BJ (cell line): Measurements from ENCODE around the gene A2ML1. TPM values are rescaled to one million over a fixed set of nuclear protein-coding genes. Genes with fewer than 3 reads are reported as not detected.
"Not testable (repeated sequence)": the region's sequence is repeated elsewhere in the genome, so short reads cannot be mapped to it uniquely, and the experiment has no call there.

Experiments used
- CTCF ChIA-PET: fragments of 350-600 bp; formaldehyde crosslinking; extraction: SDS; loops from one replicate; lab custom pipeline; 2021; ENCODE audit warnings: antibody characterized with exemption, inconsistent platforms; lab: Yijun Ruan, JAX
- POLR2A ChIA-PET: fragments of 300-600 bp; sonication (Branson Sonifier 250); formaldehyde crosslinking; extraction: SDS; loops from one replicate; lab custom pipeline; 2021; ENCODE audit warnings: antibody characterized with exemption; lab: Charles Lee
- DNase-seq: peaks from one replicate; pipeline ENCODE4 v3.0.0-alpha.2; 2011; ENCODE audit warnings: low read depth
- H3K27me3 ChIP-seq: 2 replicates; pipeline ENCODE4 v1.6.0; 2011; ENCODE audit warnings: low read length; ENCODE audit not compliant: control insufficient read depth, insufficient read depth
- H3K36me3 ChIP-seq: 2 replicates; pipeline ENCODE4 v1.5.1; 2011; ENCODE audit warnings: low read length; ENCODE audit not compliant: control insufficient read depth, insufficient read depth
- H3K4me3 ChIP-seq: 2 replicates; pipeline ENCODE4 v1.5.1; 2011; ENCODE audit warnings: low read depth, mild to moderate bottlenecking, control low read depth, low read length
- polyA plus RNA-seq: library from polyadenylated mRNA; depleted of rRNA; stranded (reverse); fragments of >200 nt; gene quantifications from 2 replicates; pipeline ENCODE4 v1.2.3, GENCODE V29; 2011
- TF ChIP-seq, protein P1 (sequence below): IDR thresholded peaks from 2 replicates; pipeline ENCODE4 v1.5.1; 2011; ENCODE audit warnings: low read depth, mild to moderate bottlenecking, control low read depth, inconsistent platforms, low read length, moderate library complexity; ENCODE audit not compliant: insufficient read depth

Gene A2ML1
- polyA plus RNA-seq, 1 experiment: not detected

DNA sequence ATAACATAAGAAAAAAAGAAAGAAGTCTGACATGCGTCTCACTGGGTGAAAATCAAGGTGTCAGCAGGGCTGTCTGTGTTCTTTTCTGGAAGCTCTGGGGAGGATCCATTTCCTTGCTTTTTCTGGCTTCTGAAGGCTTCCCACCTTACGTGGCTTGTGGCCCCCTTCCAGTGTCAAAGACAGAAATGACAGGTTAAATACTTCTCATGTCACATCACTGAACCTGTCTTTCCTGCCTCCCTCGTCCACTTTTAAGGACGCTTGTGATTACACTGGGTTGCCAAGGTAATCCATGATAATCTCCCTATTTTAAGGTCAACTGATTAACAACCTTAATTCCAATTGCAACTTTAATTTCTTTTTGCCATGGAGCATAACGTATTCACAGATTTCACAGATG lies 87.3 kb downstream of the A2ML1 start:
- DNase-seq: no peak
- TF ChIP-seq, protein P1, sequence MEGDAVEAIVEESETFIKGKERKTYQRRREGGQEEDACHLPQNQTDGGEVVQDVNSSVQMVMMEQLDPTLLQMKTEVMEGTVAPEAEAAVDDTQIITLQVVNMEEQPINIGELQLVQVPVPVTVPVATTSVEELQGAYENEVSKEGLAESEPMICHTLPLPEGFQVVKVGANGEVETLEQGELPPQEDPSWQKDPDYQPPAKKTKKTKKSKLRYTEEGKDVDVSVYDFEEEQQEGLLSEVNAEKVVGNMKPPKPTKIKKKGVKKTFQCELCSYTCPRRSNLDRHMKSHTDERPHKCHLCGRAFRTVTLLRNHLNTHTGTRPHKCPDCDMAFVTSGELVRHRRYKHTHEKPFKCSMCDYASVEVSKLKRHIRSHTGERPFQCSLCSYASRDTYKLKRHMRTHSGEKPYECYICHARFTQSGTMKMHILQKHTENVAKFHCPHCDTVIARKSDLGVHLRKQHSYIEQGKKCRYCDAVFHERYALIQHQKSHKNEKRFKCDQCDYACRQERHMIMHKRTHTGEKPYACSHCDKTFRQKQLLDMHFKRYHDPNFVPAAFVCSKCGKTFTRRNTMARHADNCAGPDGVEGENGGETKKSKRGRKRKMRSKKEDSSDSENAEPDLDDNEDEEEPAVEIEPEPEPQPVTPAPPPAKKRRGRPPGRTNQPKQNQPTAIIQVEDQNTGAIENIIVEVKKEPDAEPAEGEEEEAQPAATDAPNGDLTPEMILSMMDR: no peak
- H3K4me3 ChIP-seq: no peak overlapping the region
- no peaks in the 10 kb centered on the region for H3K36me3 ChIP-seq
- POLR2A ChIA-PET: no interaction called here
- H3K27me3 ChIP-seq: no peaks in the 10 kb centered on the region
- CTCF ChIA-PET: no interaction called here

DNA sequence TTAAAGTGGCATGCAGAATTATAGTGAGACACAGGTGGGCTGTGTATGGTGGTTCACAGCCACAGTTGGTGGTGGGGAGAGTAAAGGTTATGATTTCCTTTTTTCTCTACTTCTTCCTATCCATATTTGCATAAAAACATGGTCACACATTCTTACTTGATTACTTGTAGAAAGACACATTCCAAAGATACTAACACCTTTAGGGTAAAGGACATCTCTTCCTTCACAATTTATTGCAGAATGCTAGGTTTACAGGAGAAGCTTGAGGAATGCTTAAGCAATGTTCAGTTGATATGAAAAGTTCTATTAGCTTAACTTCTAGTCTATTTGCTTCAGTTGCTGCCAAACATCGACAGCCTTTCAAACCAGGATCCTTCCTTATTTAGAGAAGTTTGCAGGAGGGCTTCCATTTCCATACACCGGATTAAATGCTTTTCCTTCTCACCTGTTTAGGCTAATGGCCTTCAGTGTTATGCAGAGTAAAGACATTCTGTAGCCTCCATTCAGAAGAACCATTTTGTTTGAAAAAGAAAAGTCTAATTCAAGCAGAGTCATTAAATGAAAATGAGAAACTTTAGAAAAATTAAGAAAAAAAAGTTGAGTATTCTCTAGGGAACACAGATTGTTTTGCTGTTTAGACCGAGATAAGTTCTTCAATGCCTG lies 89.3 kb downstream of the A2ML1 start:
- POLR2A ChIA-PET: no interaction called here
- no peak overlapping the region for H3K4me3 ChIP-seq
- TF ChIP-seq, protein P1: no peak
- CTCF ChIA-PET: interaction anchor here (1.2 to 1.4 kb wide), 2 partner anchors 21 to 37 kb away, joined by 3 to 7 read pairs; partner anchors contain the start of gene M6PR
- DNase-seq: no peak
- no peaks in the 10 kb centered on the region for H3K36me3 ChIP-seq
- no peaks in the 10 kb centered on the region for H3K27me3 ChIP-seq

DNA sequence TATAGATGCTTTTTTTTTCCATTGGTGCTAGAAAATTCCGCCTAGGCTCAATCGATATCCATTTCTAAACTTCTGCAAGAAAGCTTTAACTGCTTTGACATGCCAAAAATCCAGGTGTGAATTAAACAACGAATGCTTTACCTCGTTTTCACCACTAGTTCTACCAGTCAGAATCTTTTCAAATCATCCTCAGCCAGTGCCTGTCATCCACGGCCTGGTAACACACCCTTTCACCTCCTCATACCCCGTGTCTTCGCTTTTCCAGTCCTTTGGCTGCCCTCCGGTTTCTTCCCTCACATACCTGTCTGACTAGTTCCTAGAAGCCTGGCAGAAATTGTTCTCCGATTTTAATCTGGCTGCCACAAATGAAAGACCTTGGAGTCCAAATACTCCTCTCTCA lies 90.5 kb downstream of the A2ML1 start:
- no peak overlapping the region for H3K4me3 ChIP-seq
- TF ChIP-seq, protein P1: no peak
- ChIA-PET CTCF (interaction anchor here (0.7 to 1.2 kb wide), 3 partner anchors 23 to 85 kb away, joined by 3 to 5 read pairs (median 4); partner anchors contain the start of gene M6PR), POLR2A (interaction anchor here (0.7 kb wide), 1 partner anchor 255 kb away, joined by 4 read pairs; no protein-coding TSS in a partner anchor)
- H3K36me3 ChIP-seq: no peaks in the 10 kb centered on the region
- no peak for DNase-seq
- no peaks in the 10 kb centered on the region for H3K27me3 ChIP-seq

DNA sequence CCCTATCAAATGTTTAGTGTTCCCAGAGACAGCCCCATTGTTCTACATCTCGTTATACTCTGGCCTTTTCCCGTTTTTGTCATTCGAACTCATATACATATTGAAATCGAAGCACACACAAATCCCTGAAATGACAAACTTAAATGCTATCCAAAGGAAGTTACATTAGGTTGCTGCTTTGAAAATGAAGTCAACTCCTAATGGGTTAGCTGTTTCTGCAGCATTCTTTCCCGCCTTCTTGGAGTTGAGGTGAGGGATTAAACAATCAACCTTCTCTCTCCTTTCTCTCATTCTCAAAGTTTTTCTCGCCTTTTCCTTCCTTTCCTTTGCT lies 91.2 kb downstream of the A2ML1 start:
- peak overlapping the region; percentile 71 for H3K4me3 ChIP-seq
- no peak for DNase-seq
- ChIA-PET POLR2A (no interaction called here), CTCF (interaction anchor here (1.0 to 1.4 kb wide), 2 partner anchors 19 to 23 kb away, joined by 3 to 5 read pairs; no protein-coding TSS in a partner anchor)
- TF ChIP-seq, protein P1: no peak
- H3K36me3 ChIP-seq: no peaks in the 10 kb centered on the region
- H3K27me3 ChIP-seq: no peaks in the 10 kb centered on the region

DNA sequence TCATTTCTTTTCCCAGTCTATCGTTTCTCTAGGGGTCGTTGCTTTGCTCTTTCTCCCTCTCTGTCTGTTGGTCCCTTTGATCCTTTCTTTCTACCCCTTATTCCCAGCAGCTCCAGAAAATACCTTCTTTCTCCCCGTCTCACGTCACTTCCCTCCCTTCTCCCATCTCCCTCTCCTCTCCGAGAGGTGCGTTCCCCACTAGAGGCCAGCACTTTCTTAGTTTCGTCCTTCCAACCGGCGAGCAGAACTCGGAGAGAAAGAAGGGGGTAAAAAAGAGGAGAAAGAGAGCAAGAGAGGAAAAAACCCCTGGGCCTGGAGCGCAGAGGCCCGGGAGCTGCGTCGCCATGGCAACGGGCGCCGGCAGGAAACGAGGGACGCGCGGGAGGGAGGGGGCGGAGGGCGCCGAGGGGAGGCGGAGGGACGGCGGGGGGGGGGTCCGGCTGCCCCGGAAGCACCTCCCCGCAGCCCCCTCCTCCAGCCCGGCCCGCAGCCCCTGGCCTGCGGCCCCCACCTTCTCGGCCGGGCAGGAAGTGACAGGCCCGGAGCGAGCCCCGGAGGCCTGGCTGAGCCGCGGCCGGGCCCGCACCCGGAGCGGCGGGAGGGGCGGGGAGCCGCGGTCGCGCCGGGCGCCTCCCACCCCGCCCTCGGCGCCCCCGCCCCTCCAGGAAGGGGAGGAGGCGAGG lies 91.8 kb downstream of the A2ML1 start, which contains the start of gene PHC1:
Gene PHC1 (plus strand): TSS at position 477 of the 683 bp plus-strand sequence. CDS start 3,169 bp downstream, outside the sequence.
- H3K36me3 ChIP-seq, POLR2A ChIA-PET, H3K27me3 ChIP-seq: not testable (repeated sequence)
- CTCF ChIA-PET: interaction anchor here (1.0 to 1.7 kb wide), 3 partner anchors 19 to 24 kb away, joined by 3 to 5 read pairs (median 5); no protein-coding TSS in a partner anchor
- TF ChIP-seq, protein P1: peak; percentile 62
- DNase-seq: peak; percentile 16
- peak within 1 kb of the TSS; percentile 88 for H3K4me3 ChIP-seq
